GM19468 (cell line): ENCODE results near the gene RHOF.

Experiments used
- ATAC-seq: cut with Tn5 transposase; IDR thresholded peaks from one replicate; pipeline ENCODE4 v1.9.1; 2021; ENCODE audit warnings: mild to moderate bottlenecking, moderate library complexity, moderate number of reproducible peaks; ENCODE audit not compliant: unreplicated experiment; ENCODE audit errors: extremely low read depth

RHOF gene

GRCh38 chr12:121820056-121820455, 26.6 kb upstream of the RHOF start:
- no peak for ATAC-seq

- no peak for ATAC-seq
Observed at GRCh38 chr12:121819212-121819949, 25.9 kb upstream of the RHOF start.

DNA sequence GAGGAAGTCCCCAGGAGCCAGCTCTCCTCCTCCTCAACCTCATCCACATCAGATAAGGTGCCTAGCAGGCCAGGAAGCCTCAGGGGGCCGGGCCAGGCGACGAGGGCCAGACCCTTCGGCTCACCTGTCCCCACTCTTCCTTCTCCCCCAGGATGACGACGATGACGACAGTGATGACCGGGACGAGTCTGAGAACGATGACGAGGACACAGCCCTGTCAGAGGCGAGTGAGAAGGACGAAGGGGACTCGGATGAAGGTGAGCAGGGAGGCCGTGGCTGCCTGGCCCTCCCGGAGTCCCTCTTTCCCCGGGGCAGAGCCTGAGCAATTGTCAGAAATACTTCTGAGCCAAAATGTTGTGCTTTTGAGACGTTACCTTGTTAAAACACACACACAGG, 24.2 kb upstream of the RHOF start:
- no peak for ATAC-seq

DNA sequence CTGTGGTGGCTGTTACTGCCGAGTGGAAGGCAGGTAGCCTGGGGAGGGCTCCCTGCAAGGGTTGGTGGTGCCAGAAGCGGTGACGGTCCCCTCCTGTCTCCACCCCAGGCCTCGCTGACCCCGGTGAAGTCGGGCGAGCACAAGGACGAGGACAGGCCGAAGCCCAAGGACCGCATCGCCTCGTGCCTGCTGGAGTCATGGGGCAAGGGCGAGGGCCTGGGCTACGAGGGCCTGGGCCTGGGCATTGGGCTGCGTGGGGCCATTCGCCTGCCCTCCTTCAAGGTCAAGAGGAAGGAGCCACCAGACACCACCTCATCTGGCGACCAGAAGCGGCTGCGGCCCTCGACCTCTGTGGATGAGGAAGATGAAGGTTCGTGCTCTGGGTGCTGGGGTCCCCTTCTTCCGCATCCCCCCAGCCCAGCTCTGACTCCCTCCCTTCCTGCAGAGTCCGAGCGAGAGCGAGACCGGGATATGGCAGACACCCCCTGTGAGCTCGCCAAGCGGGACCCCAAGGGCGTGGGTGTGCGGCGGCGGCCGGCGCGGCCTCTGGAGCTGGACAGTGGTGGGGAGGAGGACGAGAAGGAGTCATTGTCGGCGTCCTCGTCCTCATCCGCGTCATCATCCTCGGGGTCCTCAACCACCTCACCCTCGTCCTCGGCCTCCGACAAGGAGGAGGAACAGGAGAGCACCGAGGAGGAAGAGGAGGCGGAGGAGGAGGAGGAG, 23.6 kb upstream of the RHOF start:
- no peak for ATAC-seq

GRCh38 chr12:121815263-121815662, 21.8 kb upstream of the RHOF start:
- no peak for ATAC-seq

- ATAC-seq: no peak
Observed at GRCh38 chr12:121814429-121815119, 21.1 kb upstream of the RHOF start.

GRCh38 chr12:121813951-121814350, 20.5 kb upstream of the RHOF start:
- no peak for ATAC-seq

DNA sequence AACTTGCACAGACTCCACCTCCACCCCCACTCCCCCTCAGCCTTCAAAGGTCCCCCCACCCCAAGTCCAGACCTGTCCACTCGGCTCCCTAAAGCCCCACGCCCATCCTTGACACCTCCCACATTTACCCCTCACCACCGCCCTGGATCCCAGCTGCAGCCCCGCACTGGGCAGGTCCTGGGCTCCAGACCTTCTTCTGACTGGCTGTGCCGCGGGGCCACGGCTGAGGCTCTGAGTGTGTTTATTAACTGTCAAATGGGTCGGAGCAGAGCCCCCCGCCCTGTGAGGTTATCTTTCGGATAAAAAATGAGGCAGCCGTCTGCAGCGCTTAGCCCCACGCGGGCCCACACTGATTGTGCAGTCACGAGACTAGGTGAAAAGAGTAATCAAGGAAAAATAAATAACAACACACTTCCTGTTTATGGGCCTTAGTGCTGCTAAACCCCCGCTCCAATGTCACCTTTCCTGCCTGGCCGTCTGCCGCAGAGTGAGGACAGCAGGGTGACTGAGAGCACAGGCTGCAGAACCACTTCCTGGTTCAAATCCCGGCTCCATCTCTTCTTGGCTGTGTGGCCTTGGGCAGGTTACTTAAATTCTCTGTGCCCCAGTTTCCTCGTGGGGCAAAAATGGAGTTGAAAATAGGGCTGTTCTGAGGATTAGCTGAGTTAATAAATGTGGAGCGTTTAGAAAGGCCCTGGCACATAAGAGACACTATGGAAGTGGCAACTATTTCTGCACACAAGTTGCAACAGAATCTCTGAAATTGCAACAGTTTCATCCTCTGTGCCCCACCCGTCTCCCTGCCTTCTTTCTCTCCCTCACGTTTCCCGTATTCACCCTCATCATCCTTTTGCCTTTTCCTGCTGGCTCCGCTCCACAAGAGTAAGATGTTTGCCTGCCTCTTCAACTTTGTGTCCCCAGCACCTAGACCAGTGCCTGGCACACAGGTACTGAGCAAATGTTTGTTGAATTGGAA, 19.7 kb upstream of the RHOF start:
- no peak for ATAC-seq

GRCh38 chr12:121812320-121812871, 18.9 kb upstream of the RHOF start:
- ATAC-seq: no peak

DNA sequence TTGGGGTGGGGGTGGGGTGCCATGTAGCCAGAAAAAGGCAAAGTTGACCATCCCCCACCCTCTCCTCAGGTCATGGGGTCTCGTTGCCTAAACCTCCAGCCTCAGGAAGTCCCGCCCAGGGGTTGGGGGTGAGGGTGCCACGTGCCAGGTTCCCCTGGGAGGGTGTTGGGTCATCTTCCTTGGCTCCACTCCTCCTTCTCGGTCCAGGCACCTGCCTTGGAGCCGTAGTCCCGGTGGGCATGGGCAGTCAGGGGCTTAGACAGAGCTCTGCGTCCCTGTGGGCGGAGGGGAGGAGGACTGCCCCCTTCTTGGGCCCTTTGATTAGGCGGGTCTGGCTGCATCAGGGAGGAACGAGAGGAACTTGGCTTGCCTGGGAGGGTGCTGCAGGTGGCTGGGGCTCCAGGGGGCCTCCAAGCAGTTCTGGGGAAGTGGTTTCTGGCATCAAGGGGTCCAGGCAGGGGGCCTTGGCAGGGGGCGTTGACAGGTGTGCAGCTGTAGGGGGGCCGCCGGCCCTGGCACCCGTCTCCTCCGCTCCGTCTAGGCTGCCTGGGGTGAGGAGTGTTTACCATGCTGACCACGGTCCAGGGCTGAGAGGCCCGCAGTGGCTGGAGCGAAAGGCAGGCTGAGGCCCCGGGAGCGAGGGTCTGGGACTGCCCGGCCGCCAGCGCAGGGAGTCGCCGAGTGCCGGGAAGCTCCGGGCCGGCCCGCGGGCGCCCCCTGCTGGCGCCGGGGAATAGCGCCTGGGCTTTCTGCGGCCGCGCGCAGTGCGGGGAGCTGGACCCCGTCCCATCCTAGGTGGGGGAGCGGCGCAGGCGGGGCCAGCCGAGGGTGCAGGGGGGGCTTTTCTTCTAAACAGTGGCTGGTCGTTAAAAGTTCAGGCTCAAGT, 18.2 kb upstream of the RHOF start:
- ATAC-seq: no peak

DNA sequence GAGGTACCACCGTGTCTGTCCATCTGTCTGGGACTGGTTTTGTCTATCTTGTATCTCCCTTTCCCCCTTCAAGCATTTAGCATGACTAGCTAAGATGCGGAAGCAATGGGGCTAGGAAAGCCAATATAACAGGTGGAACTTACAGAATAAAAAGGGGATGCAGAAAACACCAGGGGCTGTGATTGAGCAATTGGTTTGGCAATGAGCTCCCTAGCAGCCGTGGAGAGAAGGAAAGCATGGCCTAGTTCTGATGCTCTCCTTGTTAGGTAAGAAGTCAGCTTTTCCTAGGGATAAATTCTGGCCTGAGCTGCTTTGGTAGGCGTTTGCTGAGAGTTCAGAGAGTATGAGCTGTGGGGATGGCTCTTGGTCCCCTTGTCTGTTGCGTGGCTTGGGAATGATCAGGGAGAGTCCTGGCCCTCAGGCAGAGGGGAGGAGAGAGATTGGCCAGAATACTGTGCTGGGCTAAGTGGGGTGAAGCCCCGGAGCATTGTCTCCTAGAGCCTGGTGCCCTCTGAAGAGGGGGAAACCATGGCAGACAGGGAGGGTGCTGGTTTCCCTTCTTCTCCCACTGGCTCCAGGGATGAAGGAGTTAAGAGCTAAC, 17.4 kb upstream of the RHOF start:
- ATAC-seq: no peak

DNA sequence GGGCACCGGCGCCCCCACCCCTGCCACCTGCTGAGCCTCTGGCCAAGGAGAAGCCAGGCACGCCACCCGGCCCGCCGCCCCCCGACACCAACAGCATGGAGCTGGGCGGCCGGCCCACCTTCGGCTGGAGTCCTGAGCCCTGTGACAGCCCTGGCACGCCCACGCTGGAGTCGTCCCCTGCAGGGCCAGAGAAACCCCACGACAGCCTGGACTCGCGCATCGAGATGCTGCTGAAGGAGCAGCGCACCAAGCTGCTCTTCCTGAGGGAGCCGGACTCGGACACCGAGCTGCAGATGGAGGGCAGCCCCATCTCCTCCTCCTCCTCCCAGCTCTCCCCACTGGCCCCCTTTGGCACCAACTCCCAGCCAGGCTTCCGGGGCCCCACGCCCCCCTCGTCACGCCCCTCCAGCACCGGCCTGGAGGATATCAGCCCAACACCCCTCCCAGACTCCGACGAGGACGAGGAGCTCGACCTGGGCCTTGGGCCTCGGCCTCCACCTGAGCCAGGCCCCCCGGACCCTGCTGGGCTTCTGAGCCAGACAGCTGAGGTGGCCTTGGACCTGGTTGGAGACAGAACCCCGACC, 16.8 kb upstream of the RHOF start:
- no peak for ATAC-seq

DNA sequence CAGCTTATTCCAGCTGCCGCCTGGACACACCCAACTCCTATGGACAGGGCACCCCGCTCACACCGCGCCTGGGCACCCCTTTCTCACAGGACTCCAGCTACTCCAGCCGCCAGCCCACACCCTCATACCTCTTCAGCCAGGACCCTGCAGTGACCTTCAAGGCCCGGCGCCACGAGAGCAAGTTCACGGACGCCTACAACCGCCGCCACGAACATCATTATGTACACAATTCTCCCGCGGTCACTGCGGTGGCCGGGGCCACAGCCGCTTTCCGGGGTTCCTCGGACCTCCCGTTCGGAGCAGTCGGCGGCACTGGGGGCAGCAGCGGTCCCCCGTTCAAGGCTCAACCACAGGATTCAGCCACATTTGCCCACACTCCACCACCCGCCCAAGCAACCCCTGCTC, 16.2 kb upstream of the RHOF start:
- no peak for ATAC-seq

- no peak for ATAC-seq
Observed at GRCh38 chr12:121808623-121809022, 15.1 kb upstream of the RHOF start.

DNA sequence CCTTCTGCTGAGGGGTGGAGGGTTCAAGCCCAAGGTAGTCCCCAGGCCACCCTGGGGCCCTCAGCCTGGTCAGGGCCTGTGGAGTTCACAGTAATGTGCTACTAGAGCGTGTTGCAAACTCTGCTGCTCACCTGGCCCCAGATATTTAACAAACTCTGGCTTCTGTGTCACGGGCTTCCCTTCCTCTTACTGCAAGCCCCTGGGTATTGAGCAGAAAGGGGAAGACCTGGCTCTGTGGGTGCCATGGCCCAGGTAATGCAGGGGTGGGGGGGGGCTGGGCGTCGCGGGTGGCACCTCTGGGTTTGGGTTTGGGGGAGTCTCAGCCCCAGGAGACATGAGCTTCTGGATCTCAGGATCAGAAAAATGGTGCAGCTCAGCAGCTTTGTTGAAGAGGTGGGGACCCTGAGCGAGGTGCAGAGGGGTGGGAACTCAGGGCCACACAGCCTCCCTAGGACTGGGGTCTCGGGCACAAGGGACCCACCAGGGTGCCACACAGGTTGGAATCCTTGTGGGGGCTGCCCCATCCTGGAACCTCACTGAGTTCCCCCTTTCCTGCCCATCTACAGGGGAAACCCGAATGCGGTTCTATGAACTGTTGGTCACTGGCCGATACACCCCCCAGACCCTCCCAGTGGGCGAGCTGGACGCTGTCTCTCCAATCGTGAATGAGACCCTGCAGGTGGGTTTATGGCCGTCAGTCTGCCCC, 14.3 kb upstream of the RHOF start:
- ATAC-seq: no peak

DNA sequence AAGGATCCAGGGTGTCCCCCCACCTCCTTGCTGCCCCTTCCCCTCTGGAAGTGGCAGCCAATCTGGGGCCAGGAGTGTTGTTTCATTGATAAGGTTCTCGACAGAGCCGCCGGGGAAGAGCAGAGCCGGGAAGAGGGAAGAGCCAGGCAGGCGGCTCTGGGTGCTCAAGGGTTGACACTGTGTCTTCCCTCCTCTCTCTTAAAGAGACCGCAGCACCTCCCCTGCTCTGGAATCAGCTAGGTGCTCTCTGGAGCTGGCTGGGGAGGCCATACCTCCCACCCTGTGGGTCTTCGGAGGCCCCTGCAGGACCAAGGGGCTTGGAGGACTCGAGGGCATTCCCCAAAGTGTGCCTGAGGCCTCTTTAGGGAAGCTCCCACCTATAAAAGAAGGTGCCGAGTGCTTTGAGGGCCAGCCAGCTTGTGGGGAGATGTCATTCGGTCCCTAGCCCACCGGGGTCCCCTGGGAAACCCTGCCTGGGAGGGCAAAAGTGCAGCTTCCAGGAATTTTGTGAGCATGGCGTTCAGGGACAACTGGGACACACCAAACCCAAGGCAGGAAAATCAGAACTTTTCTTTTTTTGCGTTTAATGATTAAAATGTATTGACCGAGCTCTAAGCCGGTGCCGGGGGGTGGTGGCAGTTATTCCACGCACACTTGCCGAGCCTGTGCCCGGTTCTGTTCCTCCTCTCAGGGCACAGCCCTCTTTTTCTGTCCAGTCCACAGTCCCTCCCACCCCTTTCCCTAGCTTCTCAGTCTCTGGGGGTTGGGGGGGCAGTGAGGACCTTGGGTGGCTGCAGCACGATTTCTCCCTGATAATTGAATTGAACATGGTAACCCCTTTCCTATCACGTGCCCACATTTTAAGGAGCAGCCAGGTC, 13.3 kb upstream of the RHOF start:
- no peak for ATAC-seq
